ENCODE measurements around the gene SLIRP.
"Not testable (repeated sequence)": the region's sequence is repeated elsewhere in the genome, so short reads cannot be mapped to it uniquely, and the experiment has no call there.

SLIRP gene

DNA sequence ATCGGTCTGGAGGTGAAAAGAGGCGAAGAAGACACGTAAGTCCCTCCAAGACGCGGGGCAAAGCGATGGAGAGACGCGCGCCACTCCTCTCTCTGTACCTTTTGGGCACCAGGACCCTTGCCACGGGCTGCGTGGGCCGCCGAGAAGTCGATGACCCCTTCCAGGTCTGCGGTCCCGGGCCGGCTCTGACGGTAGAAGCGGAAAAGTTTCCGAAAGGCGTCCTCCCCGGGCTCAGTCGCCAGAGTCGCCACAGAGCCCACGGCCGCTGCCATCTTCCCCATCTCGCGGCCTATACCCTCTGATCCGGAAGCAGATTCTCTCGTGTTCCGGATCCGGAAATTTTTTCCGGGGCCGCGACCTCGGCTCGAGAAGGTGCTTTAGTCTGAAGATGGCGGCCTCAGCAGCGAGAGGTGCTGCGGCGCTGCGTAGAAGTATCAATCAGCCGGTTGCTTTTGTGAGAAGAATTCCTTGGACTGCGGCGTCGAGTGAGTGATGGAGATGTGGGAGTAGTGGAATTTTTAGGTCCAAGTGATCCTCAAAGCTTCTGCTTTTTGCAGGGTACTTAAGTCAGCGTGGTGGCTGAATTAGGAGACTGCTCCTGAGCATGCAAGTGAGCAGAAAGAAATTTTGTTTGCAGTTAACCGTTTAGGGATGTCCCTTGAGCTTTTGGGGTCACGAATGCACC, at the start of gene SLIRP, which contains the start of gene ALKBH1:
Gene SLIRP (plus strand): TSS at position 380 of the 685 bp plus-strand sequence. CDS start 9 bp downstream, at position 389.
Gene ALKBH1 (minus strand): TSS at position 300 of the 685 bp plus-strand sequence. CDS start 19 bp downstream, at position 281.
- ATAC-seq (replicated peaks; ENCODE audit: extremely low read depth, poor library complexity, severe bottlenecking) (peak; percentile 97), DNase-seq (ENCODE audit: low spot score in 2 of 2) (peak; percentile 74 to 77)
- Mint-ChIP-seq H3K27ac (ENCODE audit: low read depth) (peak within 1 kb of the TSS; percentile 94), H3K4me3 (peak within 1 kb of the TSS; percentile 87), H3K36me3 (ENCODE audit: insufficient read depth) (peaks cover 51% of the 10 kb centered on the region), H3K27me3 (no peaks in the 10 kb centered on the region), H3K9me3 (no peaks in the 10 kb centered on the region), H3K4me1 (peaks cover 34% of the 10 kb centered on the region)

DNA sequence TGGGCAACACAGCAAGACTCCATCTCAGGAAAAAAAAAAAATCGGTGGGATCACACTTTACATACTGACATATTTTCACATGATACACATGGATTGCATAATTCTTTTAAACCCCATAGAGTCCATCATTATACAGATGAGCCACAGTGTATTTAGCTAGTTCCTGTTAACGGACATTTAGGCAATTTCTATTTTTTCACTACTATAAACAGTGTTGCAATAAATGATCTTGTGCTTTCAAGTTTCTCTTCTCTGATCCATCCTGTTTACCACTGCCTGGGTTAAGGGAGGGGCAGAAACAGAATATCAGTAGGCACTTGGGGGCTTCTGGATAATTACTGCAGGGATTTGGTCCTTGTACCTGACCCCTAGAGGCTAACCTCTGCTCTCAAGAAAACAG, 48.1 kb upstream of the SLIRP start:
- no peak overlapping the region for H3K4me3 Mint-ChIP-seq
- ATAC-seq (replicated peaks; ENCODE audit: extremely low read depth, poor library complexity, severe bottlenecking) (no peak), DNase-seq (ENCODE audit: low spot score in 2 of 2) (no peak)
- H3K27ac Mint-ChIP-seq (ENCODE audit: low read depth) = no peak overlapping the region
- H3K4me1 Mint-ChIP-seq = peaks cover 5% of the 10 kb centered on the region
- no peaks in the 10 kb centered on the region for H3K9me3 Mint-ChIP-seq
- no peaks in the 10 kb centered on the region for H3K27me3 Mint-ChIP-seq
- H3K36me3 Mint-ChIP-seq (ENCODE audit: insufficient read depth) = no peaks in the 10 kb centered on the region

DNA sequence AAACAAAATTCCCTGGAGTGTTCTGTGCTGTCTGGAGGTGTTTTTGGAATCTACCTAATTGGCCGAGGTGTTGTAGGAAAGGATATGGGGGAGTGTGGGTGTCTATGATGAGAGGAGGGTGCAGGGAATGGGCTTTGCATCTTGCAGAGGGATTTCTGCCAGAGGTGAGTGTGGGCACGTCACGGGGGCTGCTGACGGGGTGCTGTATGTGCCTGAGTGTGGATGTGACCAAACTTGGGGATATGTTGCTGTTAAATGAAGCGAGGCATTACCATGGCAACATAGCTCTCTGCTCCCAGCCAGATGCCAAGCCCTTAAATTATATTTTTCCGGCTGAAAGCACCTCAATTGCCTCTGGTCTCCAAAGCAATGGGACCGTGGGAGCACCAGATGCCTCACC, 47.1 kb upstream of the SLIRP start:
- no peak overlapping the region for H3K27ac Mint-ChIP-seq (ENCODE audit: low read depth)
- H3K27me3 Mint-ChIP-seq = no peaks in the 10 kb centered on the region
- no peaks in the 10 kb centered on the region for H3K4me1 Mint-ChIP-seq
- ATAC-seq (replicated peaks; ENCODE audit: extremely low read depth, poor library complexity, severe bottlenecking) = no peak
- no peak overlapping the region for H3K4me3 Mint-ChIP-seq
- no peaks in the 10 kb centered on the region for H3K9me3 Mint-ChIP-seq
- no peaks in the 10 kb centered on the region for H3K36me3 Mint-ChIP-seq (ENCODE audit: insufficient read depth)
- no peak for DNase-seq (ENCODE audit: low spot score in 2 of 2)

DNA sequence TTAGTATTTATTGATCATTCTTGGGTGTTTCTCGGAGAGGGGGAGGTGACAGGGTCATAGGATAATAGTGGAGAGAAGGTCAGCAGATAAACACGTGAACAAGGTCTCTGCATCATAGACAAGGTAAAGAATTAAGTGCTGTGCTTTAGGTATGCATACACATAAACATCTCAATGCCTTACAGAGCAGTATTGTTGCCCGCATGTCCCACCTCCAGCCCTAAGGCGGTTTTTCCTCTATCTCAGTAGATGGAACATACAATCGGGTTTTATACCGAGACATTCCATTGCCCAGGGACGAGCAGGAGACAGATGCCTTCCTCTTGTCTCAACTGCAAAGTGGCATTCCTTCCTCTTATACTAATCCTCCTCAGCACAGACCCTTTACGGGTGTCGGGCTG, 46.3 kb upstream of the SLIRP start:
- H3K27me3 Mint-ChIP-seq; DNase-seq (ENCODE audit: low spot score in 2 of 2); H3K36me3 Mint-ChIP-seq (ENCODE audit: insufficient read depth); H3K9me3 Mint-ChIP-seq; H3K4me3 Mint-ChIP-seq; H3K4me1 Mint-ChIP-seq; ATAC-seq (replicated peaks; ENCODE audit: extremely low read depth, poor library complexity, severe bottlenecking); H3K27ac Mint-ChIP-seq (ENCODE audit: low read depth): not testable (repeated sequence)

DNA sequence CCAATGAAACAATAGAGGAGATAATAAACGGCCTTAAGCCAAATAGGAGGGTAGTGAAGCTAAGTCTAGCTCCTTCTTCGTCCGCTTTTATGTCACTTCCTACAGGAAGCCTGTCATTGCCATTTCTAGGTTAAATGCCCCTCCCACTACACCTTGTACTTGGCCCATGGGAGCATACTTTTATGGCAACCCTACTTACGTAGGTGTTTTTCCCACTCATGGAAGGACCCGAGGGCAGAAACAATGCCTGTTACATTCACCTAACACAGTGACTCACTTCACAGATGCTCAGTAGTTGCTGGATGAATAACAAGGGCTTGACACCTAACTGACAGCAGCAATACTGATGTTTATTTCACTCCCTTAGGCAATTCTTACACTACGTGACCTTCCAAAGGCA, 44.6 kb upstream of the SLIRP start:
- Mint-ChIP-seq H3K27ac (ENCODE audit: low read depth) (no peak overlapping the region), H3K4me3 (no peak overlapping the region), H3K9me3 (no peaks in the 10 kb centered on the region), H3K27me3 (no peaks in the 10 kb centered on the region), H3K4me1 (no peaks in the 10 kb centered on the region), H3K36me3 (ENCODE audit: insufficient read depth) (no peaks in the 10 kb centered on the region)
- ATAC-seq (replicated peaks; ENCODE audit: extremely low read depth, poor library complexity, severe bottlenecking) (no peak), DNase-seq (ENCODE audit: low spot score in 2 of 2) (no peak)

DNA sequence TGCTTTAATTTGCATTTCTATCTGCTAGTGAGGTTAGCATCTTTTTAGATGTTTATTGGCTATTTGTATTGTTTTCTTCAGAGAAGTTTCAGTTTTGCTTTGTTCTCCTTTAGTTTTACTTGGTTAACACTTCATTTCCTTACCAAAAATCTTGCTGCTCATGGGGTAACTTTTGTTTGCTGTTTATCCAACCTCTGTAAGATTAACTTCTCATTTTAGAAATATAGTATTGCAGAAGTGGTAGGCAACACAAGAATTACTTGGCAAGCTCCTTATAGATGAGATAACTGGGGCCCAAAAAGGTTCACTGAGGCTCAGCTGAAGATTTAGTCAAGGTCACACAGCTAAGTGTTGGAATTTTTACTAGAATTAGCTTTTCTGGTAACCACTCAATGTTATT, 40.6 kb upstream of the SLIRP start:
- H3K36me3 Mint-ChIP-seq (ENCODE audit: insufficient read depth) = no peaks in the 10 kb centered on the region

DNA sequence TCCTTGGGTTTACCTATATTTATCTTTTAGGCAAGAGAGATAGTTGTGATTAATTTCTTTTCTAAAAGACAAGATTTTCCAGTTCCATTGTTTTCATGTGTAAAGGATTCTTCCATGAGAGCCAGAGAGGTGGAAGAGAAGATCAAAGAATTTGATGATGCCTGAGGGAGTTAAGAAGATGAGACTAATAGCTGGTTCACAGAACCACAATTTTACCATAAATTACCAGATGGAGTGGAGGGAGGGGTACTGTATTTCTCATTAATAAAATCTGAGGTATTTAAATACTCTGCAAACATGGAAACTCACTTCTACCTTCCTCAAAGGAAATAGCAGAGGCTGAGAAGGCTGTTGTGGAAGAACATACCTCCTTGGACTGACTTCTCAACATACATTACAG, 34.7 kb upstream of the SLIRP start:
- DNase-seq (ENCODE audit: low spot score in 2 of 2) = no peak
- Mint-ChIP-seq H3K9me3 (no peaks in the 10 kb centered on the region), H3K27ac (ENCODE audit: low read depth) (no peak overlapping the region), H3K4me3 (no peak overlapping the region), H3K4me1 (no peaks in the 10 kb centered on the region), H3K27me3 (no peaks in the 10 kb centered on the region), H3K36me3 (ENCODE audit: insufficient read depth) (peaks cover 32% of the 10 kb centered on the region)
- no peak for ATAC-seq (replicated peaks; ENCODE audit: extremely low read depth, poor library complexity, severe bottlenecking)

More for the DNA sequence above, 40.6 kb upstream of the SLIRP start:
- no peaks in the 10 kb centered on the region for H3K9me3 Mint-ChIP-seq
- no peaks in the 10 kb centered on the region for H3K4me1 Mint-ChIP-seq
- no peak overlapping the region for H3K27ac Mint-ChIP-seq (ENCODE audit: low read depth)
- ATAC-seq (replicated peaks; ENCODE audit: extremely low read depth, poor library complexity, severe bottlenecking) (no peak), DNase-seq (ENCODE audit: low spot score in 2 of 2) (no peak)
- H3K27me3 Mint-ChIP-seq = no peaks in the 10 kb centered on the region
- H3K4me3 Mint-ChIP-seq = no peak overlapping the region

DNA sequence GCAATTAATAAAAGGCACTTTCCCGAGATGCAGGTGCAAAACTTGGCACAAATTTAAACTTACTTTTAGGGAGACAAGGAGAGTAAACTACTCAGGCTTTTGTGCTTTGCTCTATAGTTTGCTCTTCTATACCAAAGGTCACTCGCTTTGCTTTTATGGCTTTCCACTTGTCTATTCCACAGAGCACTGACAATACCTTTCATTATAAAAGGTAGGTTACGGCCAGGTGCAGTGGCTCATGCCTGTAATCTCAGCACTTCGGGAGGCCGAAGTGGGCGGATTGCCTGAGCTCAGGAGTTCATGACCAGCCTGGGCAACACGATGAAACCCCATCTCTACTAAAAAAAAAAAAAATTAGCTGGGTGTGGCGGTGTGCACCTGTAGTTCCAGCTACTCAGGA, 33.0 kb upstream of the SLIRP start:
- DNase-seq (ENCODE audit: low spot score in 2 of 2) (no peak), ATAC-seq (replicated peaks; ENCODE audit: extremely low read depth, poor library complexity, severe bottlenecking) (no peak)
- Mint-ChIP-seq H3K9me3 (no peaks in the 10 kb centered on the region), H3K4me3 (no peak overlapping the region), H3K4me1 (no peaks in the 10 kb centered on the region), H3K27me3 (no peaks in the 10 kb centered on the region), H3K27ac (ENCODE audit: low read depth) (no peak overlapping the region), H3K36me3 (ENCODE audit: insufficient read depth) (peaks cover 39% of the 10 kb centered on the region)

DNA sequence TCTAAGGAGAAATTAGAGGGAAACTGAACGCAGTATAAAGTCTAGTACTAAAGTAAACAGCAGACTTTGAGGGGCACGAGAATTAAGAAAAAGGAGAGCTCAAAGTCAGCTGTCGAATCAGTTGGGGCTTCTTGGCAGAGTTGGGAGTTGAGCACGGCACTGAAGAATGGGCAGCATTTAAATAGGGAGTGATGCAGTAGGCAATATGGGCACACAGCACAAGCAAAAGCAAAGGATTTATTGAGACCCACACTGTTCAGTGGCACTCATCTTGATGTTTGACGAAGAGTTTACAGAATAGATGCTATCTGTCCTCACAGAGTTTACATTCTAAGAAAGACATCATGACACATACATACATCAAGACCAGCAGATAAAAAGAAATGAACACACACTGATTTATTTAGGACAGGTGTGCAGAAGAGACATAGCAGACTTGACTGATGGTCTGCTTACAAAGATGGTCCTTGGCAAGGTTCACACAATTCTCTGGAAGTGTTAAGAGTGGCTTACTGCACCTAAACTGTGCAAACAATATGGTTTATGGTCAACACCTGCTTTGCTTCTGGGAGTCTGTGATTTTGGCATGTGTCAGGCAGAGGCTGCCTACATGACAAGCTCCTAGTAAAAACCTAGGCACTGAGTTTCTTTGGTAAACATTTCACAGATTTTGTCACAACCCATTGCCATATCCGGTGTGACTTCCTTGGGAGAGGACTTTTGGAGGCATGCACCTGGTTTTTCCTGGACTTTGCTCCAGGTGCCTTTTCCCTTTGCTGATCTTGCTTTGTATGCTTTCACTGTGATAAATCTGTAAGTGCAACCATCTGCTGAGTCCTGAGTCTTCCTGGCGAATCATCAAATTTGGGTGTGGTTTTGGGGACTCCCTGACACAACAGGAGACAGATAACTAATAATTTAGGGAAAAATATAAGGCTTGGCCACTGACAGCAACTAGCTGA, 26.4 kb upstream of the SLIRP start:
- ATAC-seq (replicated peaks; ENCODE audit: extremely low read depth, poor library complexity, severe bottlenecking) = no peak
- H3K4me3 Mint-ChIP-seq = no peak overlapping the region
- no peak for DNase-seq (ENCODE audit: low spot score in 2 of 2)
- no peak overlapping the region for H3K27ac Mint-ChIP-seq (ENCODE audit: low read depth)
- no peaks in the 10 kb centered on the region for H3K9me3 Mint-ChIP-seq
- peaks cover 20% of the 10 kb centered on the region for H3K36me3 Mint-ChIP-seq (ENCODE audit: insufficient read depth)
- no peaks in the 10 kb centered on the region for H3K27me3 Mint-ChIP-seq
- H3K4me1 Mint-ChIP-seq = no peaks in the 10 kb centered on the region

DNA sequence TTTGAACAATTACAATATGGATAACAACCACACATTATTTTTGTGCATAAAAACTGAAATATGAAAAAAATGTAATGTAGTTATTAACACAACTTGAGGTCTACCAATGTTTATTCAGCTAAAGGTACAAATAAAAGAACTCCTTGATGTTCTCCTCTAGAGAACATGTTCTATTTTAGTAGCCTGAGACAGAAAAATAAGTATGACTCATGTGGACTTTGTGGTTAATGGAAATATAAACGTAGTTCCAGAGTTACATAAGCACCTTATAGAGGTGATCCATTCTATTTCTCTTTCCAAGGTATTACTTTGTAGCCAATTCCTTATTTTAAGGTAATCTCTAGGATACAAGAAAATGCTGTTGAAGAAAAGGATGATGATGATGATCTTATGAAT, 25.7 kb upstream of the SLIRP start:
- Mint-ChIP-seq H3K27ac (ENCODE audit: low read depth) (no peak overlapping the region), H3K4me3 (no peak overlapping the region), H3K36me3 (ENCODE audit: insufficient read depth) (peaks cover 19% of the 10 kb centered on the region), H3K27me3 (no peaks in the 10 kb centered on the region), H3K4me1 (no peaks in the 10 kb centered on the region), H3K9me3 (no peaks in the 10 kb centered on the region)
- DNase-seq (ENCODE audit: low spot score in 2 of 2) (no peak), ATAC-seq (replicated peaks; ENCODE audit: extremely low read depth, poor library complexity, severe bottlenecking) (no peak)

DNA sequence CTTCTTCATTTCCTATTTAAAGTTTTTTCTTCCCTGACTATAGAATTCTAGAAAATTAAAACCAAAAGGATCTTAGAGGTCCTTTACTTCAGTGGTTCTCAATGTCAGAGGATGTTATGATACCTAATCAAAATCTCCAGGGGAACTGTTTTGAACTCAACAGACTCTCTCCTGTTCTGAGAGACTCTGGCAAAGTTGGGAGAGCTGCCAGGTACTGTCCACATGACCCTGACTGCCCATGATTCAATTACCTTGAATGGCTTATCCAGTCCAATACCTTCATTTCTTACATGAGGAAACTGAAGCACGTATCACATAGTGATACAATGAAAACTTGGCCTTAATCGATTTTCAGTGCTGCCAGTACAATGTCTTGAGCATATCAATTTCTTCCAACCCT, 16.6 kb upstream of the SLIRP start:
- ATAC-seq (replicated peaks; ENCODE audit: extremely low read depth, poor library complexity, severe bottlenecking) = no peak
- H3K9me3 Mint-ChIP-seq = no peaks in the 10 kb centered on the region
- DNase-seq (ENCODE audit: low spot score in 2 of 2) = no peak
- H3K27me3 Mint-ChIP-seq = no peaks in the 10 kb centered on the region
- H3K27ac Mint-ChIP-seq (ENCODE audit: low read depth) = no peak overlapping the region
- no peaks in the 10 kb centered on the region for H3K4me1 Mint-ChIP-seq
- no peak overlapping the region for H3K4me3 Mint-ChIP-seq
- peaks cover 43% of the 10 kb centered on the region for H3K36me3 Mint-ChIP-seq (ENCODE audit: insufficient read depth)

DNA sequence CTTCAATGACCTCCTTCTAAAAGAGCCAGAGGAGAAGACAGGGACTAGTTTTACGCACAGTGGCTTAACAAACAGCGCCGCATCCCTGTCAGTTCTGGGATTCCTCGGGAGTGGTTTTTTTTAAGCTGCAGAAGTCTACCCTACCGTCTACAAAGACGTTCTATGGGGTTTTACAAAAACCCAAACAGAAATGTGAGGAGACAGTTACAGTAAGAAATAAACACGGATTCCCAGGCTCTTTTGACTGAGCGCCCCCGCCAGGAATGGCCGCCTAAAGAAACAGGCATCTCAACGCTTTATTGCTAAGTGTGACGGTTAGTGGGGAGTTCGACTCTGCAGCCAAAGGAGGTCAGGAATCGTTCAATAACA, 564 bp upstream of the SLIRP start:
- peak; percentile 29 for ATAC-seq (replicated peaks; ENCODE audit: extremely low read depth, poor library complexity, severe bottlenecking)
- Mint-ChIP-seq H3K36me3 (ENCODE audit: insufficient read depth) (peaks cover 49% of the 10 kb centered on the region), H3K27me3 (no peaks in the 10 kb centered on the region), H3K4me1 (peaks cover 34% of the 10 kb centered on the region), H3K4me3 (peak overlapping the region; percentile 87), H3K9me3 (no peaks in the 10 kb centered on the region), H3K27ac (ENCODE audit: low read depth) (peak overlapping the region; percentile 94)
- no peak for DNase-seq (ENCODE audit: low spot score in 2 of 2)

DNA sequence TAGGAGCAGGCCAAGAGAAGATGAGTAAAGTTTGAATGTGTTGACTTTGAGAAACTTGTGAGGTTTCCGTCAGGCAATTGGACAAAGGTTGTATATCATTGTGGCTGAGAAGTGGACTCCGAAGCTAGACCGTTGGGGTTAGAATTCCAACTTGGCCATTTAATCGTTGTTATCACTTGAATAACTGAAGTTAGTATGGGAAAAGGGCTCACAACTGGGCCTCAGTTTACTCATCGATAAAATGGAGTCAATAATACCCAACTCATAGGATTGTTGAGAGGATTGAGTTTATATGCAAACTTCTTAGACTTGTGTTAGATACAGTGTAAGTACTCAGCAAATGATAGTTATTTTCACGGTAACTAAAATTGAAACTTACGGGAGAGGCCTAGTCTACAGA, 846 bp downstream of the SLIRP start:
- Mint-ChIP-seq H3K9me3 (no peaks in the 10 kb centered on the region), H3K27me3 (no peaks in the 10 kb centered on the region), H3K4me3 (peak overlapping the region; percentile 87), H3K36me3 (ENCODE audit: insufficient read depth) (peaks cover 48% of the 10 kb centered on the region), H3K27ac (ENCODE audit: low read depth) (peak overlapping the region; percentile 94), H3K4me1 (peaks cover 34% of the 10 kb centered on the region)
- DNase-seq (ENCODE audit: low spot score in 2 of 2) = no peak
- no peak for ATAC-seq (replicated peaks; ENCODE audit: extremely low read depth, poor library complexity, severe bottlenecking)
